GM10847 (cell line): Measurements from ENCODE around the gene CASP10.

Experiments
- POLR2A ChIP-seq: IDR thresholded peaks from 2 replicates; pipeline ENCODE4 v1.6.1; 2011; ENCODE audit not compliant: insufficient read length; ENCODE audit errors: extremely low read depth

CASP10 gene

DNA sequence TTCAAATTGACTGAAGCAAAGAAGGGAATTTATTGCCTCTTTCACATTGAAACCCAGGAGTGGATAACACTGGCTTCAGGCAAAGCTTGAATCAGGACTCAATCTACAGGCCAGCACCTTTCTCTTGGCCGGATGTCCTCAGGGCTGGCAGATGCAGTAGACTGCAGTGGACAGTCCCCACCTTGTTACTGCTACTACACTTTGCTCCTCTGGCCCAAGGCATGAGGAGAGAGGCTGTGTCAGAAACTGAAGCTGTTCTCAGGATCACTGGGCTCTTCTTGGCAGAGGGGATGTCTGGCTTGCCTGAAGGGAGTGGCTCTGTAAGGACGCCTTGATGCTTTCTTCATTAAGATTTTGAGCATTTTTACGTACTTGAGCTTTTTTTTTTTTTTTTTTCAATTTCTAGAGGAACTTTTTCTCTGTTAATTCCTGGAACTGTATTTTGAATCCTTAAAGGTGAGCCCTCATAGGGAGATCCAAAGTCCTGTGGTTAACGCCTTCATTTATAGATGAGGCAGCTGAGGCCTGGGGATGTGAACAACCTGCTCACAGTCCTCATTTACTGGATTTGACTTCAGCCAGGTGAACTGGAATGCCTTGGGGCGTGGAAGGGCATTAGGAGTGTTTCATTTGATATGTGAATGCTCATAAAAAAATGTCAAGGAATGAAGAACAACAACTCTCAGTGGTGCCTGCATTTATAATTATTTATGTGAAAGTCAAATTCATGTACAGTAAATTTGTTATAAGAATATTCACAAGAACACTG, 36.6 kb downstream of the CASP10 start:
- no peak for TF ChIP-seq POLR2A

DNA sequence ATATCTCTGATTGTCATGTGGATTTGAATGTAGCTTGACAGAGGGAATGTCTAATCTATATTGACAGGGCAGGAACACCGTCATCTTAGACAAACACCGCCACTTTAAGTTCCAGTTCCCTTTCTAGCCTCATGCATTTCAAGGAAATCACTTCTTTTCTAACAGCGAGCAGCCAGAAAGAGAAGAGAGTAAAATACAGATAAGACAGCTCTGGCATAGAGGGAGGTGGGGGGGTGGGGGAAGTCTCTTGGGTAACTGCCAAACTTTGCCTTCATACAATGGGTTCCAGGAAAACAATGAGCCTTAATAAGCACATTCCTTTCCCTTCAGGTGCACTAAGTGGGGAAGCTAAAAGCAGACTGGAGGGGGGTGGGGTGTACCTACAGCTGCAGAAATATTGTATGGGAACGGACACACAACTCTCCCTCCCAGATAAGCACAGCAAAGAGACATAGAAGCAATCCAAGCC, 37.2 kb downstream of the CASP10 start:
- TF ChIP-seq POLR2A = no peak

DNA sequence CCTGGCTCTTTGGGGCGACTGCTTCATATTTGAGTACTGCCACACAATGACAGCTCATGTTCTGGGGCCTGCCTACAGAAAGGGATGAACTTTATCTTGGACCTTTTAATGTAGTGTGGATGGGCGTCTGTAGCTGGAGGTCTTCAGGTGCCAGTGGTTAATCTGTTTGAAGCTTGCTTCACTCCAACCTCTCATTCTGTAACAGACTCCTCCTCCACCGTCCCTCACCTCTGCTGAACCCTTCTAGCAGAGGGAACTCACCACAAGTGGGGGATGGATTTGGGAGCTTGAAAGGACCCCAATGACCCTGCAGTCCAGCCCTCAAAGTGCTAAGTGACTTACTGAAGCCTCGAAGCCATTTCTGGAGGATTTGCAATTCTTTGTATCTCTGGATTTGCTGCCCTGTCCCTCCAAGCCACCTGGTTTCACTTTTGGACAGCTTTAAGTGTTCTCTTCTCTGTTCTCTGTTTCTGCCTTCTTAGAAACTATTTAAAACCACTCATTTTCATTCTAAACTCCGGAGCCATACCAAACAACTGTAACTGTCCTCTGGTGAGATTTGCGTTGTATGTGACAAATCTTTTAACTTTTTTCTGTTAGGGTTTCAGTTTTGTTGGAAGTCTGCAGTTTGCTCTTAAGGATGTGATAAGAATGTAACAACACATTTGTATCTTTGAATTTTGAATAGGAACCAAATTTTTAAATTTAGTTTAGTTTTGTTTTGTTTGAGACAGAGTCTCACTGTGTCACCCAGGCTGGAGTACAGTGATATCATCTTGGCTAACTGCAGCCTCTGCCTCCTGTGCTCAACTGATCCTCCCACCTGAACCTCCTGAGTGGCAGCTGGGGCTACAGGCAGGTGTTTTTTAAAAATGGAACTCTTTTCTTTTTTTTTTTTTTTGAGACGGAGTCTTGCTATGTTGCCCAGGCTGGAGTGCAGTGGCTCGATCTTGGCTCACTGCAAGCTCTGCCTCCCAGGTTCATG, 40.4 kb downstream of the CASP10 start:
- no peak for TF ChIP-seq POLR2A

DNA sequence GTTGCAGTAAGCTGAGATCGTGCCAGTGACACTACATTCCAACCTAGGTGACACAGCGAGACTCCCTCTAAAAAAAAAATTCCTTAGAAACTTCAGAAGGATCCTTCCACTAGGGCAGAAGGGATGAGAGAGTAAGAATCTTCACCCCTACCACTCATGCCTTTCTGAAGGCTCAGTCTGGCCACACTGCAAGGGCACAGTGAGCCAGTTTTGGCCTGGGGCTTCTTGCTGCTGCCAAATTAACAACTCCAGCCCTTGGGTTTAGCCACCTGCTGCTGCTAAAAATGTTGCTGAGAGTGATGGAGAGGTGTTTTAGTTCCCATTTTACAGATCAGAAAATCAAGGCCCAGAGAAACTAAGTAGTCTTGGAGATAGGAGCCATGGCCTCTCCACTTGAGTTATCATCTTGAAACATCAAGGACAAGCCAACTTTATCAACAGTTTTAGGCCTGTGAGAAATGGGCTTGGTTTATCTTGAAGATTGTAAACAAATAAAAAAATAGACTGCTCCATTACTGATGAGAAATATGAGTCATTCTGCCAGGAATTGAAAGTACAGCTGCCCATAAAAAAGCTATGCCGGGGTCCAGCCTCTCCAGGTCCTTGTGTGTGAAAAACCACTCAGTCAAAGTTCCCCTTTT, 45.5 kb downstream of the CASP10 start:
- TF ChIP-seq POLR2A = no peak

DNA sequence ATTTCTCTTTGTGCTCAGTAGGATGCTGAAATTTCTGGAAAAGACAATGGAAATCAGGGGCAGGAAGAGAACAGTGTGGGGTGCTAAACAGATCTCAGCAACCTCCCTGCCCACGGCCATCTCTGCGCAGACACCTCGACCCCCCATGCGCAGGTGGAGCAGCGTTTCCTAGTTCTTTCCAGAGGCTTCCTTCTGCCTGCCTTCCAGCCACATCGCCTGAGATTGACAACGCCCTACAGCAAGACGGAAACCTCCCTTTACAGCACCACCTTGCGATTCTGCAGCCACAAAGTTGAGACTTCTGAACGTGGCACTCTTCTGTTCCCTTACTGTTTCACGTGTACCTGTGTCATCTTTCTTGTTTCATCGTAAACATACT, 46.0 kb downstream of the CASP10 start:
- TF ChIP-seq POLR2A = no peak

DNA sequence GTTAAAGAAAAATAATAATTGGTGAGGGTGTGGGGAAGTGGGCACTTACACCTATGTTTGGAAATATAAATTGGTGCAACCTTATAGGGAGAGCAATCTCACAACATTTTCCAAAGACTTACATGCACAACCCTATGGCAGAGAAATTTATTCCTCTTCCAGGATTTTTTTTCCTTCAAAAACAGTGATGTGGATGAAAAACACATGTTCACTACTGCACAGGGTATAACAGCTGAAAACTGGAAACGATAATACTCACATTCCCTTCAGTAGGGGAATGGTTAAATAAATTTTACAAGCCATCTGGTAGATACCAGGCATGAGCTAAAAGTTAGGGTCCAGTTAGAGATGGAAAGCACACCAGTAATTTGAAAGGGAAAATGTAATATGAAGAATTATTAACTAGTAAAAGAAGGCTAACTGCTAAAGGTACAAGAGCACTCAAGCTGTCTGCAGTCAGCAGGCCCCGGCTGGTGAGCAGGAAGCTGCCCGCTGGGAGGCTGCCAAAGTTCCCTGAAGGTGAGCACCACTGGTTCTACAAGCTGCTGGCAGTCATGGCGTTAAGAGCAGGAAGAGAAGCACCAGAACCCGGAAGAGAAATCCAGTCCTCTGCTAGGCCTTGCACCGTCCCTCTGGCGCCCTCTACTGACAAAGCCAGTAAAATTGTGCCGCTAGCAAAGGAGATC, 49.0 kb downstream of the CASP10 start:
- TF ChIP-seq POLR2A = no peak

DNA sequence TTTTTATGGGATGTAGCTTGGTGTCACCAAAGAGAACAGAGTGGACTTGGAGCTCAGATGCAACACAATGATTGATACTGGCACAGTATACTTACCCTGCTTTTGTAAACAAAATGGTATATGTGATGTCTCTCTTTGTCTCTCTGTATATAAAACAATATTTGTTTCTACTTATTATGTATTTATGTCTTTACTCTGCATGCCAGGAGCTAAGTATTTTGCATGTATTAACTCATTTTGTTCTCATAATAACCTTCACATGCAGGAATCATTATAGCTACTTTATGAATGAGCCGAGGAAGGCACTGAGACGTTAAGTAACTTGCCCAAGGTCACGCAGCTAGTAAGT, 49.5 kb downstream of the CASP10 start:
- TF ChIP-seq POLR2A = no peak

DNA sequence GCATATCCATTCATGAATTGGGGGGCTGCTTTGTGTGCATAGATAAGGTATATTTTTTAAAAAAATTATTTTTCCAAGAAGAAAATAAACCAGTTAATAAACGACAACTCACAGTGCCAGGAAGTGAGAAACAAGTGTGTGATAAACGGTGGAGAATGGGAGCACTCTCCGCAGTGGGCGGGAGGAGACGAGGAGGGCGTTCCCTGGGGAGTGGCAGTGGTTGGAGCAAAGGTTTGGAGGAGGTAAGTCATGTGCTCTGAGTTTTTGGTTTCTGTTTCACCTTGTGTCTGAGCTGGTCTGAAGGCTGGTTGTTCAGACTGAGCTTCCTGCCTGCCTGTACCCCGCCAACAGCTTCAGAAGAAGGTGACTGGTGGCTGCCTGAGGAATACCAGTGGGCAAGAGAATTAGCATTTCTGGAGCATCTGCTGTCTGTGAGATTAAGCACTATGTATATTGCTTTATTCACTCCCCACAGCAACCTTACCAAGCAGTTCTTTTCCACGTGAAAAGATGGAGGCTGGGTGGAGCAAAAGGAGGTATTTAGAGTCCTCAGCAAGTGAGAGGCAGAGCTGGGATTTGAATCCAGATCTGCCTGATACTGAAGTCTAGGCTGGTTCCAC, 50.4 kb downstream of the CASP10 start:
- TF ChIP-seq POLR2A = peak; percentile 62

DNA sequence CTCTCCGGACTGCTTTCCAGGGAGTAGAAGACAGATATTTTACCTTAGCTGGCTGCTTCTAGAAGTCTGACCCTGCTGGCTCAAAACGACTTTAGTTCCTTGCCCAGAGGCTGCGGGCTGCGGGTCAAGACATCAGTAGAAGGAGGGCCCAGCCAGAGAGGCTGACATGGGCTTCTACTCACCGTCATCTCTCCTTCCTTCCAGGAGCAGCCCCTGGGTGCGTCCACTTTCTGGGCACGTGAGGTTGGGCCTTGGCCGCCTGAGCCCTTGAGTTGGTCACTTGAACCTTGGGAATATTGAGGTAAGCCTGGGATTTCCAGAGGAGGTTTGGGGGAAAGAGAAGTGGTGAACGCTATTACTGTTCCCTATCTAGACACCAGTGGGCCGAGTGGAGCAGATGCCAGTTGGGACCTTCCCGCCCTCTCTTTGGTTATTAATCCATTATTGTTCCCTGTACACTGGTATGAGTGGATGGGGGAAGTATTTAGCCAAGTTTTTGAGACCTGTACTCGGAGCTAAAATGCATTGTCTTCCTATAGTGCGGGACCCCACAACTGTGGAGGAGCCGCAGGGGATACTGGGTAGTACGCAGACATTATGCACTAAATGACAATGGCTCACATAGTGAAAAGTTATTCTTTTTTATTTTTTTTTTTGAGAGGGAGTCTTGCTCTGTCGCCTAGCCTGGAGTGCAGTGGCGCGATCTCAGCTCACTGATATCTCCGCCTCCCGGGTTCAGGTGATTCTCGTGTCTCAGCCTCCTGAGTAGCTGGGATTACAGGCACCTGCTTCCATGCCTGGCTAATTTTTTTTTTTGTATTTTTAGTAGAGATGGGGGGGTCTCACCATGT, 51.1 kb downstream of the CASP10 start:
- no peak for TF ChIP-seq POLR2A

DNA sequence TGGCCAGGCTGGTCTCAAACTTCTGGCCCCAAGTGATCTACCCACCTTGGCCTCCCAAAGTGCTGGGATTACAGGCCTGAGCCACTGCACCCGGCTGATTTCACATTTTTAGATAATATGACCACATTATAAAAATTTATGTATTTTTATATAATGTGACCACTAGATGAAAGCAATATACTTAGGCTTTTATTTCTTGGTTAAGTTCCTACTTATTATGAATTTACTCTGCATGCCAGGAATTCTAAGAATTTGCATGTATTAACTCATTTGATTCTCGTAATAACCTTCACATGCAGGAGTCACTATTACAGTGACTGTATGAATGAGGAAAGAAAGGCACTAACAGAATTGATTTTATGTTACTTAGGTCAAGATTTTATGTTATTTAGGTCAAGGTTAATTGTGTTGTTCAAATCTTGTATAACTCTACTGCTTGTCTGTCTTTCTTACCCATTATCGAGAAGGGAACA, 51.8 kb downstream of the CASP10 start:
- TF ChIP-seq POLR2A = no peak

DNA sequence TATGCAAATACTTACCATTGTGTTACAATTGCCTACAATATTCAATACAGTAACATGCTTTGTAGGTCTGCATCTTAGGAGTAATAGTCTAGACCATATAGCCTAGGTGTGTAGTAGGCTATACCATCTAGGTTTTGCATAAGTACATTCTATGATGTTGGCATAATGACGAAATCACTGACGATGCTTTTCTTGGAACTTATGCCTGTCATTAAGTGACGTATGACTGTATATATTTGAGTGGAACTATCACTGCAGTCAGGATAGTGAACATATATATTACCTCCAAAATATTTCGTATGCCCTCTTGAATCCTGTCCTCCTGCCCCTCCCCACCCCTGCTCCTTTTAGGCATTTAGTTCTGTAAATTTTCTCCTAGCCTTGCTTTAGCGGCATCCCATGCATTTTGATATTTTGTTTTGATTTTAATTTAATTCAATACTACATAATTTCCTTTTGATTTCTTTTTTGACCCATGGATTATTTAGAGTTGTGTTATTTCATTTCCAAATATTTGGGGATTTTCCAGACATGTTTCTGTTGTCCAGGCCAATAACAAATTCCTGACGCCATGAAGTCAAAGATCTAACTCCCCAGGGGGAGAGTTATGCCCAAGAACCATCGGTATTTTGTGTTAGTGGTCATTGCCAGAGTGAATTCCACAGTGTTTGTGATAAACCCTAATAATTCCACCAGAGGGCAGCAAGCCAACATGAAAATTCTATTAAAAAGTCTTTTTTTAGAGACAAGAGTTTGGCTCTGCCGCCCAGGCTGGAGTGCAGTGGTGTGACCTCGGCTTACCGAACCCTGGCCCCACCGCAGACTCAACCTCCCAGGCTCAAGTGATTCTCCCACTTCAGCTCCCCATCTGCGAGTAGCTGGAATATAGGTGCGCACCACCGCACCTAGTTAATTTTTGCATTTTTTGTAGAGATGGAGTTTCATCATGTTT, 53.2 kb downstream of the CASP10 start:
- no peak for TF ChIP-seq POLR2A

DNA sequence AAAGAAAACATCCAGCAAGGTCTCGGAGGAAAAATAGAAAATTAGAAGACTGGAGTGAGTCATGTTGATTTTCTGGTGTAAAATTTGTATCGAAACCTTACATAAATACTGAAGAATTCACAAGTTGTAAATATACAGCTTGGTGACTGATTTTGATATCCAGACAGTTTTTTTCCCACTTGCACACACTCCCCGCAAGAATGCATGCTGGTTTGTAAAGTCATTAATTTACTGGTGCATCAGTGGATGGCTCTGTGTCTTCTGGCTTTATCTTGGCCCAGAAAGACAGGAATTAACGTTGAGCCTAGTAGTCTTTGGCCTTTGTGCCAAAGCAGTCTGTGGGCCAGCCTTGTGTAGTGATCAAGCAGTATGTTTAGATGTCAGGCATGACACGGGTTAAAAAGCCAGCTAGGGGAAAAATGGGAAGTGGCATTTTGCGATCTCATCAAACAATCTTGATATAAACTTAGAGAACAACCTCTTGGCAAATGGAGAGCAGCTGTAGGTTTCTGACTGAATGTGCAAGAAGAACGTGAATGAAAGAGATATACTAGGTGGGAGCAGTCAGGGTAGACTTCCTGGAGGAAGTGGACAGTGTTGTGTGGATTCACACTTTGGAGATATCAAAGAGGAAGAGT, 54.7 kb downstream of the CASP10 start:
- TF ChIP-seq POLR2A = no peak
